SK-N-SH treated with all-trans-retinoic acid at 6 μM for 48 hours (cell line): Measurements from ENCODE around the gene KLF6.

Experiments
- PATZ1 ChIP-seq: fragments of 250-450 bp; sonication (Bioruptor Pico); IDR thresholded peaks from 2 replicates; pipeline ENCODE4 v1.8.0; 2020; ENCODE audit warnings: mild to moderate bottlenecking, moderate library complexity, borderline replicate concordance
- ZFP3 ChIP-seq: fragments of 250-450 bp; sonication (Bioruptor Pico); IDR thresholded peaks from 2 replicates; pipeline ENCODE4 v1.5.0; 2020; ENCODE audit warnings: mild to moderate bottlenecking, moderate library complexity

GRCh38 chr10:3806603-3807002, 21.6 kb upstream of the KLF6 start:
- TF ChIP-seq ZFP3 (CRISPR knock-in tag) (no peak), PATZ1 (CRISPR knock-in tag) (no peak)
